GM03348 (cell line): Measurements from ENCODE around the gene TMEM63B.
A peak's percentile ranks its signal among the peaks of the same experiment; 100 is the strongest.
"Not testable (repeated sequence)": the region's sequence is repeated elsewhere in the genome, so short reads cannot be mapped to it uniquely, and the experiment has no call there.

ENCODE experiments used
- DNase-seq: peaks from one replicate; pipeline ENCODE4 v3.0.0; 2012; ENCODE audit warnings: low spot score

Gene TMEM63B

GRCh38 chr6:44144536-44144935 lies 17.2 kb downstream of the TMEM63B start:
- not testable (repeated sequence) for DNase-seq

- DNase-seq: no peak
Observed at GRCh38 chr6:44145839-44146238, 18.5 kb downstream of the TMEM63B start.

DNA sequence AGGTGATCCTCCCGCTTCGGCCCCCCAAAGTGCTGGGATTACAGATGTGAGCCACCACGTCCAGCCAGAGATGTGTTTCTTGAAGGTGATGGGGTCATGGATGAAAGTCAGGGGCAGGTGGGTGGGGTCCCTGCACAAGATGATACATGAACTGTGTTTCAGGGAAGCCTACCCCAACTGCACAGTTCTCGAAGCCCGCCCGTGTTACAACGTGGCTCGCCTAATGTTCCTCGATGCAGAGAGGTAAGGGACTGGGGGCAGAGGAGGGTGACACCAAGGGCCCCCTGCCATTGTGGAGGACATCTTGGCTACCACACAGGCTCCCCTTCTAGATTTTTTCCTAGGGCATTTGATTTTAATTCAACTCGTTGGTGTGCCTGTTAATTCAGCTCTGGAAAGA lies 19.3 kb downstream of the TMEM63B start:
- no peak for DNase-seq

DNA sequence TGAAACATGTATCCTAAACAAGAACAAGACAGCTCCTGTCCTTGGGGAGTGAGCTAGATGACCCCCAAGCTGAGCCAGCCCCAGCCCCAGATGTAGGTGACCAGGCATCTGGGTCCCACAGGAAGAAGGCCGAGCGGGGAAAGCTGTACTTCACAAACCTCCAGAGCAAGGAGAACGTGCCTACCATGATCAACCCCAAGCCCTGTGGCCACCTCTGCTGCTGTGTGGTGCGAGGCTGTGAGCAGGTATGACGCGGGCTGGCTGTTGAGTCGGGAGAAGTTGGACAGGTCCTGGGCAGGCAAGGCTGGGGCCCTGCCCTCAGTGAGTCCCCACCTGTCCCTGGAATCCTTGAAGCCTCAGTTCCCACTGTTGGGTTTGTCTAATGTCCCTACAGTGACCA lies 19.9 kb downstream of the TMEM63B start:
- no peak for DNase-seq

DNA sequence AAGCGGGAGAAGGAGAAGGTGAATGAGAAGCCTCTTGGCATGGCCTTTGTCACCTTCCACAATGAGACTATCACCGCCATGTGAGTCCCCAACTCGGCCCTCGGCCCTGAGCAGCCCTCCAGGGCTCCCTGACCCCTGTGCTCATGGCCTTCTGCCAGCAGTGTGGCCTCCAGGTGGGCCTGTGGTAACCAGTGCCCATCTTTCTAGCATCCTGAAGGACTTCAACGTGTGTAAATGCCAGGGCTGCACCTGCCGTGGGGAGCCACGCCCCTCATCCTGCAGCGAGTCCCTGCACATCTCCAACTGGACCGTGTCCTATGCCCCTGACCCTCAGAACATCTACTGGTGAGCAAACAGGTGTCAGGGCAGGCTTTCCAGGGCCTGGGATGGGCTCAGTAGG lies 21.0 kb downstream of the TMEM63B start:
- DNase-seq: no peak

DNA sequence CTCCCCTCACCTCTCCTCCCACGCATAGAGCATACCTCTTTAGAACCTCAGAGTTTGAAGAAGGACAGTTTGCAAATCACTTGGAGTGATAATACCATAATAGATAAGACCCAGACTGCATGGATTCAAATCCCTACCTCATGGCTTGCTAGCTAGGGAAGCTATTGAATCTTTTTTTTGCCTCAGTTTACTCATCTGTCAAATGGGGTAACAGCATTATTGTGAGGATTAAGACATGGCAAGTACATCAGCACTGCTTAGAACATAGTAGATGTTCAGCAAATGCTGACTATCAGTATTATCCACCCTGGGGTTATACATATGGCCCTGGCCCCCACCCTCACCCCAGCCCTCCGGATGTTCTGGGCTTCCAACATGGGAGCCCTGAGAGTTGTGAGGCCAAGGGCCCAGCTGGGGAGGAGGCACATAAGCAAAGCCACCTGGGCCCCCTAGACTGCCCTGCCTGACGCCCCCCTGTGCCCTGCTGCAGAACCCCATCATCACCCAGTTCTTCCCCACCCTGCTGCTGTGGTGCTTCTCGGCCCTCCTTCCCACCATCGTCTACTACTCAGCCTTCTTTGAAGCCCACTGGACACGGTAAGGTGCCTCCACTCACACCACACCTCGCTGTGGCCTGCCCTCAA lies 22.1 kb downstream of the TMEM63B start:
- DNase-seq: no peak

- no peak for DNase-seq
Observed at GRCh38 chr6:44150317-44150917, 23.1 kb downstream of the TMEM63B start.

GRCh38 chr6:44151348-44152108 lies 24.2 kb downstream of the TMEM63B start:
- peak; percentile 93 for DNase-seq

DNA sequence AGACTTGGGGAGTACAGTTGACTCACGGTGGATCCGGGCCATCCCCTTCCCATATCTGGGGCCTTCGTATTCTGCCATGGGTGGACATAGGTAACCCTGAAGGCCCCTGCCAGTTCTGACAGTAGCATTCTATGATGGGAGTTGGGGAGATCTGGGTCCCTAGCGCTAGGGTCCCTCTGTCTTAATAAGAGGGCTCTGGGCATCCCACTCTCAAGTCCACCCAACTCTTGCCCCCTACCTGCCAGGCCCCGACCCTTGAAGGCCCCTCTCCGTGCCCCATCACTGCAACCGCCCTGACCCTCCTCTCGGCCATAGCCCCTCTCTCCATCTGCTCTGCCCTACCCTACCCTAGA lies 24.7 kb downstream of the TMEM63B start:
- DNase-seq: no peak

DNA sequence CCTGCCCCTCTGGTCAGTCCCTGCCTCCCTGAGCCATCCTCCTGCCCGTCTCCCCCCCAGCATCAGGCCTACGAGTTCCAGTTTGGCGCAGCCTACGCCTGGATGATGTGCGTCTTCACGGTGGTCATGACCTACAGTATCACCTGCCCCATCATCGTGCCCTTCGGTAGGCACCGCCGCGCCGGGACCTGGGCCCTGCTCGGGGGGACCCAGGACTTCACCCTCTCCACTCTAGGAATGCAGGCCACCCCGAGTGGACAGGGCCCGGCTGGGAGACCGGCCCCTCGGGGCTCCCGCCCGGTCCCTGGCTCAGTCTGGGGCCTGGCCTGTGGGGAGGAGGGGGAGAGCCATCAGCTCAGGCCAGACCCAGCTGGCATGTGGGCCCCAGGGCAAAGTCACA lies 25.2 kb downstream of the TMEM63B start:
- no peak for DNase-seq

DNA sequence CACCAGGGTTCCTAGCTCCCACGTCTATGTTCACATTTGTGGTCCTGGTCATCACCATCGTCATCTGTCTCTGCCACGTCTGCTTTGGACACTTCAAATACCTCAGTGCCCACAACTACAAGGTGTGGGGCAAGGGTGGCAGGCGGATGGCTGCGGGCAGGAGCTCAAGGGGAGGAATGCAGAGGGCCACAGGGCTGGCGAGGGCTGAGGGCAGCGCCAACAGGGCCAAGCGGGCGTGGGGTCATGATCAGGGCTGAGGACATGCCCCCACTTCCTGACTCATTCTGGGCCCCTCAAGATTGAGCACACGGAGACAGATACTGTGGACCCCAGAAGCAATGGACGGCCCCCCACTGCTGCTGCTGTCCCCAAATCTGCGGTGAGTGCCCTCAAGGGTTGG lies 26.7 kb downstream of the TMEM63B start:
- no peak for DNase-seq

DNA sequence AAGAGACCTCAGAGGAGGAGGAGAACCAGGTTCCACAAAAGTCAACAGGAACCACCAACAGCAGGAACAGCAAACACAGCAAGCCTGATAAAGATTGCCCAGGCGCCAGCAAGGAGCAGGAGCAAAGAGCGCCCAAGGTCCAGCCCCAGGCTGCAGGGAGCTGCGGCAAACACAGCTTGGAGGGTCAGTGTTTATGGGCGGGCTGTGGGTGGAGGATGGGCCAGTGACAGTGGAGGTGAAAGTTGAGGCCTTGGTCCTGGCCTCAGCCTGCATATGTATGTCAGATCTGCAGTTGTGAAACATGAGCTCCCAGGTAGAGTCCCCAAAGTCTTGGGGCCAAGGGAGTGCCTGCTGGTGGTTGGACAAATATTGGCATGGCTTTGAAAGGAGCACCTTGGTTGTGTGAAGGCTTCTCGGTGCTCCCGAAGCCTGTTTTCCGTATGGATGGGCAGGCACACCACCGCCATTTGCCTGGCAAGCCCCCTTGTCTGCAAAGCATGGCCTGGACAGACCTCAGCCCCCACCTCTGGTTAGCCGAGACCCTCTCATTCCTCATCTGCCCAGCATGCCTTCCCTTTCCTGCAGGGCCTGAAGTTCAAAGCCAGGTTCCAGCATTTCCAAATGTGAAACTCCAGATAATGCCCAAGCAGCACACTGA lies 29.3 kb downstream of the TMEM63B start:
- DNase-seq: no peak

- DNase-seq: no peak
Observed at GRCh38 chr6:44157152-44157521, 29.8 kb downstream of the TMEM63B start.

- DNase-seq: no peak
Observed at GRCh38 chr6:44158770-44159228, 31.4 kb downstream of the TMEM63B start, which contains the start of gene CAPN11. Gene CAPN11, plus strand, starts transcription at chr6:44158820. Its CDS starts 29 bp downstream, at chr6:44158849.

- DNase-seq: peak; percentile 69
Observed at GRCh38 chr6:44161997-44162338, 34.6 kb downstream of the TMEM63B start.

- DNase-seq: no peak
Observed at GRCh38 chr6:44162876-44163625, 35.7 kb downstream of the TMEM63B start.

DNA sequence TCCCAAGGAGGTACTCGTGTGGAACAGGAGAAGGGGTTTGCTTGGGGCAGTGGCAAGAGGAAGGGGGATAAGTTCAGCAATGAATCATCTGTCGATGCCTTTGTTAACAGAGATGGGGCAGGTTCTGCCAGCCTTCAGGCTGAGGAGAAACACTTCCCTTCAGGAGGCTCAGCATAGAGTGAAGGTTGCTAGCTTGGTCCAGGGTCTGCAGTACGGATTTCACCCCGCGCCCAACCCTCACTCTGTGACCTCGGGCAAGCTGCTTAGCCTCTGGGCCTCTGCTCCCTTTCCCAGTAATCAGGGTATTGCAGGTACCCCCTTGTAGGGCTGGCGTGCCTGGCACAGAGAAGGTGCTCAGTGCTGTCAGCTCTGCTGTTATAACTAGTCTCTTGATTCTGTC lies 38.8 kb downstream of the TMEM63B start:
- no peak for DNase-seq

DNA sequence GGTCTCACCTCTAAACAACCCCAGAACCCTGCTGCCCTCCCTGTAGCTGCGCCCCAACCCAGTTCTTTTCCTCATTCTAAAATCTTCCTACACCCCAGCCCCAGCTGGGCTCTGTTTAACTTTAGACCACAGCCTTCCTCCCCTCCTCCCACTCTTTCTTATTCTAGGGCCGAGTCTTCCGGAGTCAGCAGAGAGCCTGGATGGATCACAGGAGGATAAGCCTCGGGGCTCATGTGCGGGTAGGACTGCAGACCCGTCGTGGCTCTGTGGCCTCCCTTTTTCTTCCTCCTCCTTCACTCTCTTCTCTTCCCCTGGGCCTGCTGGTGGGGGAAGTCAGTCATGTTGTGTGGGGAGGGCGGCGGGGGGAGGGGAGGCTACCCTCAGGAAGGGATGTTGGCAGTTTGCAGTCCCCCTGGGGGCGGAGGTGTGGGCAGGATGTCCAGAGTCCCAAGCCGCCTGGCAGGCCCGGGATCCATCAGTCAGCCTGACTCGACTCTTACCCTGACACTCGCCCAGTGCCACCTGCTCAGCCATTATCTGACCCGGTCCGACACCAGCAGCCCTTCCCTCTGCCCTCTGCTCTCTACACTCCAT lies 39.3 kb downstream of the TMEM63B start:
- no peak for DNase-seq

DNA sequence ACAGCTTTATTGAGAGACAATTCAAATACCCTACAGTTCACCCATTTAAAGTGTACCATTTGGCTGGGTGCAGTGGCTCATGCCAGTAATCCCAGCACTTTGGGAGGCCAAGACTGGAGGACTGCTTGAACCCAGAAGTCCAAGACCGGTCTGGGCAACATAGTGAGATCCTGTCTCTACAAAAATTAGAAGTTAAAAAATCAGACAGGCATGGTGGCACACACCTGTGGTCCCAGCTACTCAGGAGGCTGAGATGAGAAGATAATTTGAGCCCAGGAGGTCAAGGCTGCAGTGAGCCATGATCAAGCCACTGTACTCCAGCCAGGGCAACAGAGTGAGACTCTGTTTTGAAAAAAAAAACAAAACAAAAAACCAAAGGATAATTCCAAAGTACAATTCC lies 40.2 kb downstream of the TMEM63B start:
- no peak for DNase-seq

- no peak for DNase-seq
Observed at GRCh38 chr6:44169154-44169553, 41.8 kb downstream of the TMEM63B start.

DNA sequence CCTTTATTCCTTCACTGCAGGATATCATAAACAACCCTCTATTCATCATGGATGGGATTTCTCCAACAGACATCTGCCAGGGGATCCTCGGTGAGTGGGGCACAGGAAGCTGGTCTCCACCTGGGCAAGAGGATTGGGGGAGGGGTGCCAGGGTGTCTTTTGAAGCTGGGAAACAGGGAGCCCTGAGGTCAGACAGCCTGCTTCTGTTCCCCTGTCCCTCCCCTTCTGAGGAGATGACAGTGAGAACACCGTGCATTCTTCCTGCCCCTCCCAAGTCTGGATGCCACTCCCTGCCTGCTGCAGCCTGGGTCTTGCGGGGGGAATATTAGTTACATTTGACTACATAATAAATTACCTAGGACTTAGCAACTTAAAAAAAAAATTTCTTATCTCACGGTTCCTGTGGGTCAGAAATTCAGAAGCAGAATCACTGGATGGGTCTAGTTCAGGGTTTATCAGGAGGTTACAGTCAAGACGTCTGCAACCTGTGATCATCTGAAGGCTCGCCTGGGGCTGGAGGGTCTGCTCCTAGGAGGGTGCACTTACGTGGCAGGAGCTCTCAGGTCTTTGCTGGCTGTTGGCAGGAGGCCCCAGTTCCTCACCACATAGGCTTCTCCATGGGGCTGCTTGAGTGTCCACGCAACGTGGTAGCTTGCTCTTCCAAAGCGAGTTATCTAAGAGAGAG lies 42.7 kb downstream of the TMEM63B start:
- DNase-seq: no peak
